ENCODE measurements around the gene SLC35E3.

The SLC35E3 gene

GRCh38 chr12:68745904-68746571, at the start of gene SLC35E3:
TSS of gene SLC35E3 (plus strand) at chr12:68746176. CDS start at chr12:68746378, 202 bp downstream.
- peak; percentile 94 for DNase-seq

- no peak for DNase-seq
Measured at GRCh38 chr12:68699486-68699885, 46.5 kb upstream of the SLC35E3 start.

GRCh38 chr12:68727776-68728175, 18.2 kb upstream of the SLC35E3 start:
- no peak for DNase-seq

- DNase-seq, result no peak
Measured at GRCh38 chr12:68733661-68734071, 12.3 kb upstream of the SLC35E3 start.

- no peak for DNase-seq
Measured at GRCh38 chr12:68739891-68740290, 6.1 kb upstream of the SLC35E3 start.

- no peak for DNase-seq
Measured at GRCh38 chr12:68743356-68743755, 2.6 kb upstream of the SLC35E3 start.

GRCh38 chr12:68745376-68745903, 536 bp upstream of the SLC35E3 start:
- DNase-seq, result no peak

- peak; percentile 23 to 48 for DNase-seq
Measured at GRCh38 chr12:68746572-68747180, 700 bp downstream of the SLC35E3 start.

GRCh38 chr12:68749443-68749842, 3.5 kb downstream of the SLC35E3 start:
- DNase-seq, result no peak

GRCh38 chr12:68749861-68750260, 3.9 kb downstream of the SLC35E3 start:
- DNase-seq, result no peak

GRCh38 chr12:68750506-68750905, 4.5 kb downstream of the SLC35E3 start:
- no peak for DNase-seq

- DNase-seq, result no peak
Measured at GRCh38 chr12:68755536-68756243, 9.7 kb downstream of the SLC35E3 start.

GRCh38 chr12:68759852-68760251, 13.9 kb downstream of the SLC35E3 start:
- no peak for DNase-seq

- no peak for DNase-seq
Measured at GRCh38 chr12:68760806-68761441, 14.9 kb downstream of the SLC35E3 start.

GRCh38 chr12:68761442-68761812, 15.5 kb downstream of the SLC35E3 start:
- DNase-seq, result no peak

GRCh38 chr12:68761901-68762630, 16.1 kb downstream of the SLC35E3 start:
- DNase-seq, result no peak

- no peak for DNase-seq
Measured at GRCh38 chr12:68762691-68763090, 16.7 kb downstream of the SLC35E3 start.

- no peak for DNase-seq
Measured at GRCh38 chr12:68765696-68766095, 19.7 kb downstream of the SLC35E3 start.

GRCh38 chr12:68766646-68767045, 20.7 kb downstream of the SLC35E3 start:
- DNase-seq, result no peak

GRCh38 chr12:68767191-68767590, 21.2 kb downstream of the SLC35E3 start:
- no peak for DNase-seq

GRCh38 chr12:68768431-68768939, 22.5 kb downstream of the SLC35E3 start:
- DNase-seq, result no peak

GRCh38 chr12:68769941-68770340, 24.0 kb downstream of the SLC35E3 start:
- DNase-seq, result no peak
